ENCODE measurements around the gene DNAAF2. TPM values are rescaled to one million over a fixed set of nuclear protein-coding genes. Genes with fewer than 3 reads are reported as not detected.

DNAAF2 gene
- total and polyA plus RNA-seq, 2 of the 13 experiments (the other 11 are each of a cell fraction or from before 2014, with no cell fraction given), result 6.1 to 13.6 TPM

DNA sequence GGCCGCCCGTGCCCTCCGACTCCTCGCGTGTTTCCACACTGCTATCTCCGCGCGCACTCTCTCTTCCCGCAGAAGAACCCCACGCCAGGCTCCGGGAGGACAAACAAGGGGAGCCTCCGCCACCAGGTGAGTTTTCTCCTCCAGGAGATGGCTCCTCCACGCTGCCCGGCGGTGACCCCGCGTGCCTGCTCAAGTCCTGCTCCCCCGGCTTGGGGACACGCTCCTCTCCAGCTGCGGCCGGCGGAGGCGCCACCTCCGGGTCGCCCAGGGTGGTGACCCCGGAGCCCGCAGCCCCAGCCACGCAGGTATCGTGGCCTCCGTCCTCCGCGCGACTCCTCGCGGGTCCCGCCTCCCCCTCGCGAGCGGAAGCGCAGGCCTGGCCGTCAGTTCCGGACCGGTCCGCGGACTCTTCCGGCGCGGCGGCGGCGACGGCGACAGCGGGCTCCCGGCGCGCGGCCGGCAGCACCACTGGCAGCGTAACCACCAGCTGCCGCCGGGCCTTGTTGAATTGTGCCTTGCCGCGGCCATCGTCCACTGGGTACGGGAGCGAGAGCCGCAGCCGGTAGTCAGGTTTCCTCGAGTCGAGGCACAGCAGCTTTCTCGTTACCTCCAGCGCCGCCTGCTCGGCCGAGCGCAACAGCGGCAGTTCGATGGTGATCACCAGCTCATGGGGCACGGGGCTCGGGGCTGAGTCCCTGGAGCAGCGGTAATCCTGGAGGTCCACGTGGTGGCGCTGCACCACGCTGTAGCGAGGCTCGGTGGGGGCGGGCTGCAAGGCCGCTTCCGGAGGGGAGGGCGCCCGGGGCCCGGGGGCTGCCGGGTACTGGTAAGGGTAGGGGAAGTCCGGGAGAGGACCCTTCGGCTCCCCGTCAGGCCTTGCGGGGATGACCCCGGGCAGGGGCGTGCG lies 1.2 kb downstream of the DNAAF2 start (continued):
- TF ChIP-seq, protein P1, sequence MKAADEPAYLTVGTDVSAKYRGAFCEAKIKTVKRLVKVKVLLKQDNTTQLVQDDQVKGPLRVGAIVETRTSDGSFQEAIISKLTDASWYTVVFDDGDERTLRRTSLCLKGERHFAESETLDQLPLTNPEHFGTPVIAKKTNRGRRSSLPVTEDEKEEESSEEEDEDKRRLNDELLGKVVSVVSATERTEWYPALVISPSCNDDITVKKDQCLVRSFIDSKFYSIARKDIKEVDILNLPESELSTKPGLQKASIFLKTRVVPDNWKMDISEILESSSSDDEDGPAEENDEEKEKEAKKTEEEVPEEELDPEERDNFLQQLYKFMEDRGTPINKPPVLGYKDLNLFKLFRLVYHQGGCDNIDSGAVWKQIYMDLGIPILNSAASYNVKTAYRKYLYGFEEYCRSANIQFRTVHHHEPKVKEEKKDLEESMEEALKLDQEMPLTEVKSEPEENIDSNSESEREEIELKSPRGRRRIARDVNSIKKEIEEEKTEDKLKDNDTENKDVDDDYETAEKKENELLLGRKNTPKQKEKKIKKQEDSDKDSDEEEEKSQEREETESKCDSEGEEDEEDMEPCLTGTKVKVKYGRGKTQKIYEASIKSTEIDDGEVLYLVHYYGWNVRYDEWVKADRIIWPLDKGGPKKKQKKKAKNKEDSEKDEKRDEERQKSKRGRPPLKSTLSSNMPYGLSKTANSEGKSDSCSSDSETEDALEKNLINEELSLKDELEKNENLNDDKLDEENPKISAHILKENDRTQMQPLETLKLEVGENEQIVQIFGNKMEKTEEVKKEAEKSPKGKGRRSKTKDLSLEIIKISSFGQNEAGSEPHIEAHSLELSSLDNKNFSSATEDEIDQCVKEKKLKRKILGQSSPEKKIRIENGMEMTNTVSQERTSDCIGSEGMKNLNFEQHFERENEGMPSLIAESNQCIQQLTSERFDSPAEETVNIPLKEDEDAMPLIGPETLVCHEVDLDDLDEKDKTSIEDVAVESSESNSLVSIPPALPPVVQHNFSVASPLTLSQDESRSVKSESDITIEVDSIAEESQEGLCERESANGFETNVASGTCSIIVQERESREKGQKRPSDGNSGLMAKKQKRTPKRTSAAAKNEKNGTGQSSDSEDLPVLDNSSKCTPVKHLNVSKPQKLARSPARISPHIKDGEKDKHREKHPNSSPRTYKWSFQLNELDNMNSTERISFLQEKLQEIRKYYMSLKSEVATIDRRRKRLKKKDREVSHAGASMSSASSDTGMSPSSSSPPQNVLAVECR (CRISPR knock-in tag; IDR thresholded peaks at IDR 0.05; ENCODE audit: borderline replicate concordance), result peak; percentile 87
- TF ChIP-seq ZKSCAN8 (CRISPR knock-in tag; IDR thresholded peaks at IDR 0.05; ENCODE audit: borderline replicate concordance), result peak; percentile 50; the same call in 1 of the 2 replicates
- TF ChIP-seq PHB2 (IDR thresholded peaks at IDR 0.05; ENCODE audit: partially characterized antibody), result no peak
- TF ChIP-seq RORA (CRISPR knock-in tag; IDR thresholded peaks at IDR 0.05), result no peak
- TF ChIP-seq PRDM4 (CRISPR knock-in tag; IDR thresholded peaks at IDR 0.05; ENCODE audit: borderline replicate concordance), result no peak
- peak; percentile 81 for TF ChIP-seq SPEN (CRISPR knock-in tag; IDR thresholded peaks at IDR 0.05; ENCODE audit: low read depth)
- TF ChIP-seq CENPT (CRISPR knock-in tag; IDR thresholded peaks at IDR 0.05; ENCODE audit: low read depth), result peak; percentile 96
- TF ChIP-seq, protein P2, sequence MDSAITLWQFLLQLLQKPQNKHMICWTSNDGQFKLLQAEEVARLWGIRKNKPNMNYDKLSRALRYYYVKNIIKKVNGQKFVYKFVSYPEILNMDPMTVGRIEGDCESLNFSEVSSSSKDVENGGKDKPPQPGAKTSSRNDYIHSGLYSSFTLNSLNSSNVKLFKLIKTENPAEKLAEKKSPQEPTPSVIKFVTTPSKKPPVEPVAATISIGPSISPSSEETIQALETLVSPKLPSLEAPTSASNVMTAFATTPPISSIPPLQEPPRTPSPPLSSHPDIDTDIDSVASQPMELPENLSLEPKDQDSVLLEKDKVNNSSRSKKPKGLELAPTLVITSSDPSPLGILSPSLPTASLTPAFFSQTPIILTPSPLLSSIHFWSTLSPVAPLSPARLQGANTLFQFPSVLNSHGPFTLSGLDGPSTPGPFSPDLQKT (CRISPR knock-in tag; IDR thresholded peaks at IDR 0.05; ENCODE audit: borderline replicate concordance), result no peak
- TF ChIP-seq RXRB (CRISPR knock-in tag; IDR thresholded peaks at IDR 0.05; ENCODE audit: borderline replicate concordance), result 0 out of 2 replicates have a peak, but pooled peaks have one; percentile 17
- TF ChIP-seq, protein P3, sequence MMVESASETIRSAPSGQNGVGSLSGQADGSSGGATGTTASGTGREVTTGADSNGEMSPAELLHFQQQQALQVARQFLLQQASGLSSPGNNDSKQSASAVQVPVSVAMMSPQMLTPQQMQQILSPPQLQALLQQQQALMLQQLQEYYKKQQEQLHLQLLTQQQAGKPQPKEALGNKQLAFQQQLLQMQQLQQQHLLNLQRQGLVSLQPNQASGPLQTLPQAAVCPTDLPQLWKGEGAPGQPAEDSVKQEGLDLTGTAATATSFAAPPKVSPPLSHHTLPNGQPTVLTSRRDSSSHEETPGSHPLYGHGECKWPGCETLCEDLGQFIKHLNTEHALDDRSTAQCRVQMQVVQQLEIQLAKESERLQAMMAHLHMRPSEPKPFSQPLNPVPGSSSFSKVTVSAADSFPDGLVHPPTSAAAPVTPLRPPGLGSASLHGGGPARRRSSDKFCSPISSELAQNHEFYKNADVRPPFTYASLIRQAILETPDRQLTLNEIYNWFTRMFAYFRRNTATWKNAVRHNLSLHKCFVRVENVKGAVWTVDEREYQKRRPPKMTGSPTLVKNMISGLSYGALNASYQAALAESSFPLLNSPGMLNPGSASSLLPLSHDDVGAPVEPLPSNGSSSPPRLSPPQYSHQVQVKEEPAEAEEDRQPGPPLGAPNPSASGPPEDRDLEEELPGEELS (CRISPR knock-in tag; IDR thresholded peaks at IDR 0.05), result no peak
- TF ChIP-seq TRIM24 (CRISPR knock-in tag; IDR thresholded peaks at IDR 0.05), result no peak
- TF ChIP-seq STAG1 (CRISPR knock-in tag; IDR thresholded peaks at IDR 0.05), result peak; percentile 96
- peak; percentile 15 for TF ChIP-seq RBM39 (IDR thresholded peaks at IDR 0.05; ENCODE audit: low read depth, low read length, poor library complexity, severe bottlenecking)
- peak; percentile 50; the same call in 1 of the 2 replicates for TF ChIP-seq ZNF292 (CRISPR knock-in tag; IDR thresholded peaks at IDR 0.05; ENCODE audit: borderline replicate concordance, low read depth)
- no peak for TF ChIP-seq XBP1 (CRISPR knock-in tag; IDR thresholded peaks at IDR 0.05)
- TF ChIP-seq BCL3 (CRISPR knock-in tag; IDR thresholded peaks at IDR 0.05), result peak; percentile 35; the same call in 1 of the 2 replicates
